Measurements from ENCODE around the gene RTN3. TPM values are rescaled to one million over a fixed set of nuclear protein-coding genes. Genes with fewer than 3 reads are reported as not detected.
A peak's percentile ranks its signal among the peaks of the same experiment; 100 is the strongest.

The RTN3 gene
- polyA plus RNA-seq, 3 donors = 123 to 341 (median 232) TPM

- Histone ChIP-seq H3K36me3 (replicated peaks in 1 of 2; ENCODE audit: control insufficient read depth in 1 of 2, insufficient read depth in 2 of 2, low read length in 2 of 2) (no peaks in the 10 kb centered on the region), H3K27ac (ENCODE audit: low read depth in 1 of 2, low read length in 2 of 2) (no peak overlapping the region), H3K4me3 (replicated peaks in 1 of 3; ENCODE audit: low read depth in 2 of 3, low read length in 3 of 3) (no peak overlapping the region), H2AFZ (ENCODE audit: insufficient read depth, low read depth, low read length, poor library complexity, severe bottlenecking) (no peak overlapping the region), H3K27me3 (ENCODE audit: control insufficient read depth in 2 of 2, insufficient read depth in 2 of 2, low read length in 2 of 2) (no peaks in the 10 kb centered on the region), H3K9ac (ENCODE audit: insufficient read depth, low read length, poor library complexity, severe bottlenecking) (no peak overlapping the region), H4K20me1 (ENCODE audit: insufficient read depth, low read length) (peaks cover 21% of the 10 kb centered on the region), H3K9me3 (replicated peaks in 1 of 2; ENCODE audit: control insufficient read depth in 1 of 2, insufficient read depth in 1 of 2, low read length in 2 of 2) (no peaks in the 10 kb centered on the region), H3K4me2 (replicated peaks; ENCODE audit: extremely low read depth, low read length, poor library complexity, severe bottlenecking) (no peak overlapping the region), H3K79me2 (ENCODE audit: insufficient read depth, low read length) (peaks cover 32% of the 10 kb centered on the region), H3K4me1 (ENCODE audit: control insufficient read depth in 1 of 2, insufficient read depth in 2 of 2, low read length in 2 of 2) (peaks cover 30 to 32% of the 10 kb centered on the region in 2 donors)
- intact Hi-C loops (cut with micrococcal nuclease) = no loop called here
- Mint-ChIP-seq H3K27ac (no peak overlapping the region), H3K9me3 (no peaks in the 10 kb centered on the region), H3K4me1 (peaks cover 32% of the 10 kb centered on the region), H3K27me3 (ENCODE audit: low read depth in 3 of 3) (no peaks in the 10 kb centered on the region), H3K36me3 (no peaks in the 10 kb centered on the region), H3K4me3 (peak overlapping the region in 1 of 2 donors; percentile 1)
- no CpG with 5 or more reads among the region's 1 CpG for WGBS (ENCODE audit: insufficient coverage)
- no peak for TF ChIP-seq CTCF (IDR thresholded peaks at IDR 0.05)
- DNase-seq = no peak
These were observed 8.3 kb upstream of the RTN3 start for GRCh38 chr11:63672936-63673539.

- Mint-ChIP-seq H3K27ac (no peak overlapping the region), H3K4me1 (peaks cover 27% of the 10 kb centered on the region), H3K4me3 (no peak overlapping the region), H3K9me3 (no peaks in the 10 kb centered on the region), H3K27me3 (ENCODE audit: low read depth in 3 of 3) (no peaks in the 10 kb centered on the region), H3K36me3 (no peaks in the 10 kb centered on the region)
- no CpG with 5 or more reads among the region's 4 CpGs for WGBS (ENCODE audit: insufficient coverage)
- TF ChIP-seq CTCF (IDR thresholded peaks at IDR 0.05) = no peak
- no peak overlapping the region for H3K4me2 ChIP-seq (replicated peaks; ENCODE audit: extremely low read depth, low read length, poor library complexity, severe bottlenecking)
- H3K4me1 ChIP-seq (ENCODE audit: control insufficient read depth in 1 of 2, insufficient read depth in 2 of 2, low read length in 2 of 2) = peaks cover 25 to 26% of the 10 kb centered on the region in 2 donors
- no peak overlapping the region for H2AFZ ChIP-seq (ENCODE audit: insufficient read depth, low read depth, low read length, poor library complexity, severe bottlenecking)
- H3K27me3 ChIP-seq (ENCODE audit: control insufficient read depth in 2 of 2, insufficient read depth in 2 of 2, low read length in 2 of 2) = no peaks in the 10 kb centered on the region
- H3K27ac ChIP-seq (ENCODE audit: low read depth in 1 of 2, low read length in 2 of 2) = no peak overlapping the region
- no peak overlapping the region for H3K9ac ChIP-seq (ENCODE audit: insufficient read depth, low read length, poor library complexity, severe bottlenecking)
- intact Hi-C loops (cut with micrococcal nuclease) = no loop called here
- no peaks in the 10 kb centered on the region for H3K9me3 ChIP-seq (replicated peaks in 1 of 2; ENCODE audit: control insufficient read depth in 1 of 2, insufficient read depth in 1 of 2, low read length in 2 of 2)
- H4K20me1 ChIP-seq (ENCODE audit: insufficient read depth, low read length) = peaks cover 16% of the 10 kb centered on the region
- no peaks in the 10 kb centered on the region for H3K36me3 ChIP-seq (replicated peaks in 1 of 2; ENCODE audit: control insufficient read depth in 1 of 2, insufficient read depth in 2 of 2, low read length in 2 of 2)
- H3K79me2 ChIP-seq (ENCODE audit: insufficient read depth, low read length) = peaks cover 27% of the 10 kb centered on the region
- DNase-seq = no peak
- no peak overlapping the region for H3K4me3 ChIP-seq (replicated peaks in 1 of 3; ENCODE audit: low read depth in 2 of 3, low read length in 3 of 3)
These were observed 7.7 kb upstream of the RTN3 start for GRCh38 chr11:63673579-63673978.

Measured in CD14-positive monocyte (primary cell).